Smooth muscle cell (in vitro differentiated cells): ENCODE measurements around the gene RIPK4. TPM values are rescaled to one million over a fixed set of nuclear protein-coding genes. Genes with fewer than 3 reads are reported as not detected.
"Not testable (repeated sequence)": the region's sequence is repeated elsewhere in the genome, so short reads cannot be mapped to it uniquely, and the experiment has no call there.

Experiments
- DNase-seq: peaks from one replicate; lab custom pipeline; 2025; ENCODE audit not compliant: unreplicated experiment; lab: John Stamatoyannopoulos, UW
- H2AFZ ChIP-seq: fragments of 200-600 bp; sonication (generic); 2 replicates; pipeline ENCODE4 v1.6.0; 2016; ENCODE audit warnings: antibody characterized with exemption, low read depth, mild to moderate bottlenecking
- H3F3A ChIP-seq: fragments of 200-600 bp; sonication (generic); 2 replicates; pipeline ENCODE4 v1.6.0; 2017; ENCODE audit warnings: antibody characterized with exemption, low read depth
- H3K27ac ChIP-seq: fragments of 200-600 bp; sonication (generic); 2 replicates; pipeline ENCODE4 v1.5.1; 2016; ENCODE audit warnings: low read depth, mild to moderate bottlenecking
- H3K27me3 ChIP-seq: fragments of 200-600 bp; sonication (generic); 2 replicates; pipeline ENCODE4 v1.6.1; 2016; ENCODE audit warnings: low read depth, mild to moderate bottlenecking
- H3K36me3 ChIP-seq: fragments of 200-600 bp; sonication (generic); 2 replicates; pipeline ENCODE4 v1.5.1; 2016; ENCODE audit warnings: low read depth
- H3K4me1 ChIP-seq: fragments of 200-600 bp; sonication (generic); 2 replicates; pipeline ENCODE4 v1.5.1; 2016; ENCODE audit warnings: low read depth
- H3K4me2 ChIP-seq: fragments of 200-600 bp; sonication (generic); 2 replicates; pipeline ENCODE4 v1.6.0; 2016; ENCODE audit warnings: mild to moderate bottlenecking
- H3K4me3 ChIP-seq: fragments of 200-600 bp; sonication (generic); 2 replicates; pipeline ENCODE4 v1.5.1; 2016; ENCODE audit warnings: mild to moderate bottlenecking
- H3K79me2 ChIP-seq: fragments of 200-600 bp; sonication (generic); 2 replicates; pipeline ENCODE4 v1.6.0; 2016; ENCODE audit warnings: low read depth, mild to moderate bottlenecking
- H3K9ac ChIP-seq: fragments of 200-600 bp; sonication (generic); 2 replicates; pipeline ENCODE4 v1.6.0; 2016; ENCODE audit warnings: low read depth
- H3K9me3 ChIP-seq: fragments of 200-600 bp; sonication (generic); replicated peaks from 2 replicates; pipeline ENCODE4 v1.5.1; 2016; ENCODE audit warnings: low read depth
- H4K20me1 ChIP-seq: fragments of 200-600 bp; sonication (generic); 2 replicates; pipeline ENCODE4 v1.6.0; 2016; ENCODE audit warnings: low read depth
- CTCF ChIP-seq: fragments of 200-600 bp; sonication (generic); IDR thresholded peaks from 2 replicates; pipeline ENCODE4 v1.5.1; 2017; ENCODE audit warnings: borderline replicate concordance, mild to moderate bottlenecking, antibody characterized with exemption; ENCODE audit not compliant: insufficient read depth, poor library complexity, severe bottlenecking
- WGBS: methylation state at CpG from one replicate; pipeline ENCODE4 v1.1.7; 2016; ENCODE audit warnings: low lambda C conversion rate; 5-methylcytosine and 5-hydroxymethylcytosine counted together
- polyA plus RNA-seq: library from polyadenylated mRNA; unstranded; fragments of >200 nt; fragmentation: Nextera tagmentation; extraction: Ambion mirVana; gene quantifications from 2 replicates; pipeline ENCODE4 v1.2.1, GENCODE V29; 2016
- total RNA-seq: library from RNA; depleted of rRNA; stranded (reverse); fragments of >200 nt; gene quantifications from 2 replicates; pipeline ENCODE4 v1.2.3, GENCODE V29; 2014

The RIPK4 gene
- total and polyA plus RNA-seq, 2 experiments from 2014 or later, result 1.1 to 3.7 TPM

- Histone ChIP-seq H3K36me3 (no peaks in the 10 kb centered on the region), H3K9me3 (no peaks in the 10 kb centered on the region), H3K79me2 (no peaks in the 10 kb centered on the region), H3K27me3 (no peaks in the 10 kb centered on the region), H3K4me2 (no peak overlapping the region), H3K4me1 (no peaks in the 10 kb centered on the region), H3K4me3 (no peak overlapping the region), H3K27ac (no peak overlapping the region), H3K9ac (no peak overlapping the region), H3F3A (no peaks in the 10 kb centered on the region), H2AFZ (no peak overlapping the region), H4K20me1 (no peaks in the 10 kb centered on the region)
- no peak for DNase-seq
- WGBS, result 90% methylated on average over 10 of the region's 10 CpGs
- TF ChIP-seq CTCF, result no peak
Observed at GRCh38 chr21:41699311-41699710, 67.5 kb downstream of the RIPK4 start.

GRCh38 chr21:41698071-41698470, 68.8 kb downstream of the RIPK4 start:
- no peaks in the 10 kb centered on the region for H4K20me1 ChIP-seq
- H3F3A ChIP-seq, result no peaks in the 10 kb centered on the region
- H3K79me2 ChIP-seq, result no peaks in the 10 kb centered on the region
- no peak overlapping the region for H3K9ac ChIP-seq
- H3K4me2 ChIP-seq, result no peak overlapping the region
- no peak overlapping the region for H3K27ac ChIP-seq
- no peak for DNase-seq
- no peaks in the 10 kb centered on the region for H3K9me3 ChIP-seq
- no peak for TF ChIP-seq CTCF
- 92% methylated on average over 11 of the region's 11 CpGs for WGBS
- H2AFZ ChIP-seq, result no peak overlapping the region
- no peaks in the 10 kb centered on the region for H3K36me3 ChIP-seq
- H3K27me3 ChIP-seq, result no peaks in the 10 kb centered on the region
- no peak overlapping the region for H3K4me3 ChIP-seq
- H3K4me1 ChIP-seq, result no peaks in the 10 kb centered on the region

- no peak for DNase-seq
- WGBS, result 82% methylated on average over 2 of the region's 2 CpGs
- no peaks in the 10 kb centered on the region for H3K79me2 ChIP-seq
- H3K4me3 ChIP-seq, result no peak overlapping the region
- H3K9ac ChIP-seq, result no peak overlapping the region
- H3K9me3 ChIP-seq, result no peaks in the 10 kb centered on the region
- no peaks in the 10 kb centered on the region for H3K36me3 ChIP-seq
- H4K20me1 ChIP-seq, result no peaks in the 10 kb centered on the region
- TF ChIP-seq CTCF, result no peak
- no peaks in the 10 kb centered on the region for H3K27me3 ChIP-seq
- H2AFZ ChIP-seq, result no peak overlapping the region
- H3K4me1 ChIP-seq, result no peaks in the 10 kb centered on the region
- H3F3A ChIP-seq, result no peaks in the 10 kb centered on the region
- H3K27ac ChIP-seq, result no peak overlapping the region
- H3K4me2 ChIP-seq, result no peak overlapping the region
Observed at GRCh38 chr21:41695513-41695912, 71.3 kb downstream of the RIPK4 start.

GRCh38 chr21:41694042-41694441, 72.8 kb downstream of the RIPK4 start:
- H3K27me3 ChIP-seq, H3K9me3 ChIP-seq, H4K20me1 ChIP-seq, H3K27ac ChIP-seq, H3K36me3 ChIP-seq, H3K9ac ChIP-seq, H3F3A ChIP-seq, H3K4me2 ChIP-seq, H2AFZ ChIP-seq, H3K4me3 ChIP-seq, H3K4me1 ChIP-seq, DNase-seq, H3K79me2 ChIP-seq: not testable (repeated sequence)
- 90% methylated on average over 4 of the region's 4 CpGs for WGBS
